Muscle layer of duodenum (tissue), 2 donors: ENCODE results near the gene TRAF3IP1.

ENCODE experiments used
- H3K27ac ChIP-seq: one replicate; pipeline ENCODE4 v1.7.0; 2013; ENCODE audit warnings: mild to moderate bottlenecking, low read length
- H3K27me3 ChIP-seq: one replicate; pipeline ENCODE4 v1.7.0; 2013; ENCODE audit warnings: low read depth, mild to moderate bottlenecking, control low read depth, low read length
- H3K36me3 ChIP-seq, 2 donors: one replicate each; pipeline ENCODE4 v1.7.0; 2013; ENCODE audit warnings: low read length in 2 of 2, control low read depth in 1 of 2, mild to moderate bottlenecking in 1 of 2; ENCODE audit not compliant: insufficient read depth in 2 of 2, control insufficient read depth in 1 of 2
- H3K4me1 ChIP-seq, 2 donors: one replicate each; pipeline ENCODE4 v1.7.0; 2013; ENCODE audit warnings: low read length in 2 of 2, mild to moderate bottlenecking in 2 of 2, control low read depth in 1 of 2, moderate library complexity in 1 of 2; ENCODE audit not compliant: insufficient read depth in 2 of 2, control insufficient read depth in 1 of 2
- H3K4me3 ChIP-seq, 2 donors: one replicate each; pipeline ENCODE4 v1.7.0; 2013; ENCODE audit warnings: low read length in 2 of 2, low read depth in 1 of 2, mild to moderate bottlenecking in 1 of 2
- H3K9me3 ChIP-seq, 2 donors: one replicate each; pipeline ENCODE4 v1.7.0; 2013; ENCODE audit warnings: low read length in 2 of 2, control low read depth in 1 of 2, mild to moderate bottlenecking in 1 of 2; ENCODE audit not compliant: control insufficient read depth in 1 of 2
- donor health status: healthy.

TRAF3IP1 gene

DNA sequence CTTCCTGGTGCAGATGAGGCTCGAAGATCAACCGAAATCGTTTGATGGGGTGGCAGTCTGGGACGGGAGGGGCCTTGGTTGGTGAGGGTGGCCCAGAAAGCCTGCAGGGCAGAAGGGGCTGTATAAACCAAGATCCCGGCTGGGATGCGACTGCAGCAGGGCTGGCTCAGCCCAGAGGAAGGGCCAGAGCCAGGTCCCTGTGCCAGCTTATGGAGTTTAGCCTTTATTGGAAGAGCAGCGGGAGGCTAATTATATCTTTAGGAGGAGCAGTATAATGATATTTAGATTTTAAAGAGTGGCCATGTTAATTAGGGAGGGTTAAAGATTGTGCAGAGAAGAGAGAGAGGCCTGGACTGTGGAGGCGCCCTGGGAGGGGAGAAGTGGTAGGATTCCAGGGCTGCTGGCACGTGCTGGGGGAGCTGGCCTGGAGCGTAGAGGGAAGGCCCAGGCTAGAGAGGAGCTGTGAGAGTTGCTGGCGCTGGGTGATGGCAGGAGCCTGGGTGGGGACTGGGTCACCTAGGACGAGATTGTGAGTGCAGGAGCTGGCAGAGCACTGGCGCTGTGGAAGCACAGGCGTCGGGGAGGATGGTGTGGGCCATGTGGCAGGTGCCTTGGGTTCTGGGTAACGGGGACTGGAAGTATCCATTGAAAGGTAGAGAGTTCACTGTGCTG lies 25.1 kb downstream of the TRAF3IP1 start:
- no peaks in the 10 kb centered on the region for H3K27me3 ChIP-seq
- no peak overlapping the region for H3K4me3 ChIP-seq
- peaks cover 12 to 33% of the 10 kb centered on the region in 2 donors for H3K36me3 ChIP-seq
- H3K27ac ChIP-seq = no peak overlapping the region
- no peaks in the 10 kb centered on the region for H3K4me1 ChIP-seq
- no peaks in the 10 kb centered on the region for H3K9me3 ChIP-seq

DNA sequence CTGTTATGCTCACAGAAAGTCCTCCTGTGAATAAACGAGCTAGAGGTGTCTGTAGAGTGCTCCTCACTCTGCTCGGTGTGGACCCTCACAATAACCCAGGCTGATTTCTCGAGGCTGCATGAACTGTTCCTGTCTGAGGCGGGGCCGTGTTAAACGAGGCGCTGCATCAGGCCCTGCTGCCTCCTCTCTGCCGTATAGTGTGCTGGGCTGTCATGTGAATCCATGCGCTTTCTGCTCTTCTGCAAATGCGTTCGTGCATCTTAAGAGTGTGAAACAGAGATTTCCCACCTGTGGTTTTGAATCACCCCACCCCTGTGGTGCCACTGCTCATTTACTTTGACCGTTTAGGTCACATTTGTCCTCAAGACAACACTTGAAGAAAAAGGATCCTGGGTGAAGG lies 26.2 kb downstream of the TRAF3IP1 start:
- Histone ChIP-seq H3K27ac (no peak overlapping the region), H3K9me3 (no peaks in the 10 kb centered on the region), H3K4me3 (no peak overlapping the region), H3K27me3 (no peaks in the 10 kb centered on the region), H3K4me1 (no peaks in the 10 kb centered on the region), H3K36me3 (peaks cover 12 to 35% of the 10 kb centered on the region in 2 donors)

DNA sequence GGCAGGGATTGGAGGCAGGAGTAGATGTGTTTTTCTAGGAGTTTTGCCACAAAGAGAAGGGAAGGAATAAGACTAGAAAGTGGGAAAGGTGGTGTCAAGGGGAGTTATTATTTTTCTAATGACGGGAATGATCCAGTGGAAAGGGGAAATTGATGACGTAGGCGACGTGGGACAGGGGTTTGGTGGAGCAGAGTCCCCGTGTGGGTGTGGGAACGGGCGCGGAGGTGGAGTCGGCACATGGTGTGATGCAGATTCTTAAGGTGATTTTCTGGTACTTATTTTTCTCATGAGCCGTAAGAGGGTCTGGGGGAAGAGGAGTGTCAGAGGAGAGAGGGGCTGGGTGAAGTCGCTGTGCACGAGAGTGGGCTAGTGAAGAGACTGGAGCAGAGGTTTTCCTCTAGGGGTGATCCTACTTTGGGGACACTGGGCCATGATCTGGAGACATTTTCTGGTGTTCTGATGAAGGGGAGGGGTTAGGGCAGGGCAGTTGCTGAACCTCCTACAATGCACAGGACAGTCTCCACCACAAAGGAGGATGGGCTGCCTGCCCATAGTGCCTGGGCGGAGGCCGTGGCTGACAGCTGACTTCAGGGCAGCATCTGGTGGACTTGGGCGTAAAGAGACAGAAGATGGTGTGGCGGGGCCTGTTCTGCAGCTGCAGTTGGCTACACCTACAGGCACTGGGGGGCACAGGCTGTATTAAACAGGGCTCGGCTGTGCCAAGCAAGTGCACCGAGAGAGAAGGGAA lies 30.0 kb downstream of the TRAF3IP1 start:
- no peaks in the 10 kb centered on the region for H3K27me3 ChIP-seq
- no peaks in the 10 kb centered on the region for H3K4me1 ChIP-seq
- H3K36me3 ChIP-seq = peaks cover 25 to 57% of the 10 kb centered on the region in 2 donors
- no peak overlapping the region for H3K4me3 ChIP-seq
- H3K9me3 ChIP-seq = no peaks in the 10 kb centered on the region
- H3K27ac ChIP-seq = no peak overlapping the region

DNA sequence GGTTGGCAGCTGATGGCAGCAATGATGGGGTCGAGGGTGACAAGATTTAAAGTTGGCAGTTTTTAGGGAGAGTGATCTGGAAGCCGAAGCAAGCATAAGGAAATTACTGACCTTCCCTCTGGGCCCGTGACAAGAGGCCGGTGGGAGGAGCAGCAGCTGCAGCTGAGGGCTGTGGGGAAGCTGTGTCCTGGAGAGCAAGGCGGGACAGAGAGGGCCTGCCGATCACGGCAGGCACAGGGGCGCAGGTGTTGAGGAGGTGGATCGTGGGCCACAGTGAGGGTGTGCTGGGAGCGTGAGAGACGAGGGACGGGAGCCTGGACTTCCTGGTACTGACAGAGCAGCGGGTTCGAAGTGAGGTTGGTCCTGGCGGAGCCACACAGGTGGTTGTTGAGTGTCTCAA lies 31.0 kb downstream of the TRAF3IP1 start:
- Histone ChIP-seq H3K27ac (no peak overlapping the region), H3K9me3 (no peaks in the 10 kb centered on the region), H3K4me3 (no peak overlapping the region), H3K36me3 (peaks cover 29 to 57% of the 10 kb centered on the region in 2 donors), H3K27me3 (no peaks in the 10 kb centered on the region), H3K4me1 (no peaks in the 10 kb centered on the region)

DNA sequence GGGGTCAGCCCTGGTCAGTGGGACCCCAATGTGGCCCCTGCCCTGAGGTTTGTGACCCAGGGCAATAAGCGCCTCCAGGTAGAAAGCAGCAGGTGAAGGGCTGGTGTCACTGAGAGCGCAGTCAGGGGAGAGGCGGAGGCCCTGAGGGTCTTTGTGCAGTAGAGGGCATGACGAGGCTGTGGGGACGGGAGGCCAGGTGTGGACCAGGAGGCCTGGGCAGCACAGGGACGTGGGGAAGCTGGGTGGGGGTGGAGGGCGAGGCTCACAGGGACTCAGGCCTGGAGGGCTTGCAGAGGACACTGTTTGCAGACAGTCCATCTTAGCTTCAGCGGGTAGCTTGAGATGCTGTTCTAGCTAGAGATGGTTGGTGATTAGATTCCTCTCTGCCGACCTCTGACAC lies 32.0 kb downstream of the TRAF3IP1 start:
- no peaks in the 10 kb centered on the region for H3K4me1 ChIP-seq
- H3K9me3 ChIP-seq = no peaks in the 10 kb centered on the region
- H3K4me3 ChIP-seq = no peak overlapping the region
- H3K27me3 ChIP-seq = no peaks in the 10 kb centered on the region
- no peak overlapping the region for H3K27ac ChIP-seq
- H3K36me3 ChIP-seq = peaks cover 29 to 55% of the 10 kb centered on the region in 2 donors

DNA sequence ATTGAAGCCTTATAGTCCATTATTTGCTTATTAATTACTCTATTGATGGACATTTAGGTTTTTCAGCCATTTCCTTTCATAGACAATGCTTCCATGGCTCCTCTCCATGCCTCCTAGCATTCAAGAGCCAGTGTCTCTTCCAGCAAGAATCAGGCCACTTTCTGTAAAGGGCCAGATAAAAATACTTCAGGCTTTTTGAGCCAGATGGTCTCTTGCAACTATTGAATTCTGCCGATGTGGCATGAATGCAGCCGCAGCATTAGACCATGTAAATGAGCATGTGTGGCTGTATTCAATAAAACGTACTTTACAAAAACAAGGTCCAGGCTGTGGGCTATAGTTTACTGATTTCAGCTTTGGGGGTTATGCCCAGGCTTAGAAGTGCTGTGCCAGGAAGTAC lies 38.5 kb downstream of the TRAF3IP1 start:
- Histone ChIP-seq H3K4me3 (no peak overlapping the region), H3K27ac (no peak overlapping the region), H3K27me3 (no peaks in the 10 kb centered on the region), H3K4me1 (peaks cover 0 to 5% of the 10 kb centered on the region in 2 donors), H3K9me3 (no peaks in the 10 kb centered on the region), H3K36me3 (peaks cover 18 to 40% of the 10 kb centered on the region in 2 donors)

DNA sequence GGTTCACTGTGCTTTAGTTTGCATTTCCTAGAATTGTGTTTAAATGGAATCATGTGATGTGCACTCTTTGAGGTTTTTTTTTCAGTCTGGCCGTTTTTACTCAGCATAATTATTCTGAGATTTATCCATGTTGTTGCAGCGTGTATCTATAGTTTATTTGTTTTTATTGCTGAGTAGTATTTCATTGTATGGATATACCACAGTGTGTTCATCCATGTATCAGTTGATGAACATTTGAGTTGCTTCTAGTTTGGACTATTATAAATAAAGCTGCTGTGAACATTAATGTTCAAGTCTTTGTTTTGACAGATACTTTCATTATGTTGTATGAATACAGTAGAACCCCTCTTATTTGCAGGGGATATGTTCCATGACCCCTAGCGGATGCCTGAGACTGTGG lies 39.1 kb downstream of the TRAF3IP1 start:
- no peaks in the 10 kb centered on the region for H3K27me3 ChIP-seq
- no peak overlapping the region for H3K4me3 ChIP-seq
- no peak overlapping the region for H3K27ac ChIP-seq
- H3K9me3 ChIP-seq = no peaks in the 10 kb centered on the region
- peaks cover 18 to 35% of the 10 kb centered on the region in 2 donors for H3K36me3 ChIP-seq
- peaks cover 0 to 5% of the 10 kb centered on the region in 2 donors for H3K4me1 ChIP-seq

DNA sequence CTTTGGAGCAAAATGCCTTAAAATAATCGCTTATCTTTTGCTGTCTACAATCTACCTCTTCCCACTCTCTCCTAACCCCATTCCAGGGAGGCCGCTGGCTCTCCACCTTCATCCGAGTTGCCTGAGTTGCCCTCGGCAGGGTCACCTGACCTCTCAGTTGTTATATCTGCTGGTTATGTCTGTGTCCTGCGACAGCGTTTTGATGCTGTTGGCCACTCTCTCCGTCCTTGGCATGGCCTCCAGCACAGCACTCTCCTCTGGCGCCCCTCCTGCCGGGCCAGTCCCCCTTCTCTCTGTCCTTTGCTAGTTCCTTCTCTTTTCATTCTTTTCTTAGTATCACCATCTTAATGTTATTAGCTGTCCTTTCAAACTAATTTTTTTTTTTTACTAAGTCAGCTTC lies 41.6 kb downstream of the TRAF3IP1 start:
- Histone ChIP-seq H3K4me3 (no peak overlapping the region), H3K27me3 (no peaks in the 10 kb centered on the region), H3K4me1 (peaks cover 0 to 5% of the 10 kb centered on the region in 2 donors), H3K36me3 (peaks cover 8 to 19% of the 10 kb centered on the region in 2 donors), H3K27ac (no peak overlapping the region), H3K9me3 (no peaks in the 10 kb centered on the region)

DNA sequence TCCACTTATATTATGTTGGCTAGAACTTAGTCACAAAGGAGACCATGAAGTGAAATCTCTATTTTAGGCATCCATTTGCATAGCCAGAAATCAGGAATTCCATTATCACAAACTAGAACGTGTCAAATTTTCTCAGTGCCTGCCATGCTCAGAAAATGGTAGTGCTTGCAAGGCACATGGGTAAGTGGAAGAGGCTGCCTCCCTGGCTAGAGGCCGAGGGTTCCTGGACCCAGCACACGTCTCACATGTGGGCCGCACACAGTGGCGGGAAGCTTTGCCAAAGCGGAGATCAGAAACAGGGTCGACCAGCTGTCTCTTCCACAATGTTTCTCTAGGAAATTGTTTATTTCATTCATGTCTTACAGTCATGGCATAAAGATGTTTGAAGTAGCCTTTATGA lies 42.3 kb downstream of the TRAF3IP1 start:
- Histone ChIP-seq H3K27me3 (no peaks in the 10 kb centered on the region), H3K9me3 (no peaks in the 10 kb centered on the region), H3K36me3 (peaks cover 8 to 19% of the 10 kb centered on the region in 2 donors), H3K4me3 (no peak overlapping the region), H3K4me1 (peaks cover 0 to 2% of the 10 kb centered on the region in 2 donors), H3K27ac (no peak overlapping the region)

DNA sequence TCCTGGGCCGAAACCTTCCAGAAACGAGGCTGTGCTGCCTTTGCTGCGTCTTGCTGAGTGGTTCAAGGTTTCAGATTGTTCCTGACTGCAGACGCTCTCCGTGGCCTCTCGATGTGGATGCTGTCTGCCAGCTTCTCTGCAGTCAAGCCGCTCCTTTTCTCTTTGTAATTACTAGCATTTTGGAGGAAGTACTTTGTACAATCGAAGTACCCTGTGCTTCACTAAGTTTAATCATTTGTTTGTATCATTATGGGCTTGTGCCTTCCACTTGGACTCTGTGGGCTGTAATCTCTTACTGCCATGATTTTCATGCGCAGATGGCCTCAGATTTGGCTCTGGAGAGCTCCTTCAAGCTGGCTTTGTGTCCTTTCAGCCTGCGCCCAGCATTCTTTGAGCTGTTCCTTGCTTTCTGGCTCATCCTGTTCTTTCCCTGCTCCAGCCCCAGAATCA lies 49.3 kb downstream of the TRAF3IP1 start:
- Histone ChIP-seq H3K4me1 (no peaks in the 10 kb centered on the region), H3K36me3 (no peaks in the 10 kb centered on the region), H3K9me3 (no peaks in the 10 kb centered on the region), H3K27me3 (no peaks in the 10 kb centered on the region), H3K4me3 (no peak overlapping the region), H3K27ac (no peak overlapping the region)

DNA sequence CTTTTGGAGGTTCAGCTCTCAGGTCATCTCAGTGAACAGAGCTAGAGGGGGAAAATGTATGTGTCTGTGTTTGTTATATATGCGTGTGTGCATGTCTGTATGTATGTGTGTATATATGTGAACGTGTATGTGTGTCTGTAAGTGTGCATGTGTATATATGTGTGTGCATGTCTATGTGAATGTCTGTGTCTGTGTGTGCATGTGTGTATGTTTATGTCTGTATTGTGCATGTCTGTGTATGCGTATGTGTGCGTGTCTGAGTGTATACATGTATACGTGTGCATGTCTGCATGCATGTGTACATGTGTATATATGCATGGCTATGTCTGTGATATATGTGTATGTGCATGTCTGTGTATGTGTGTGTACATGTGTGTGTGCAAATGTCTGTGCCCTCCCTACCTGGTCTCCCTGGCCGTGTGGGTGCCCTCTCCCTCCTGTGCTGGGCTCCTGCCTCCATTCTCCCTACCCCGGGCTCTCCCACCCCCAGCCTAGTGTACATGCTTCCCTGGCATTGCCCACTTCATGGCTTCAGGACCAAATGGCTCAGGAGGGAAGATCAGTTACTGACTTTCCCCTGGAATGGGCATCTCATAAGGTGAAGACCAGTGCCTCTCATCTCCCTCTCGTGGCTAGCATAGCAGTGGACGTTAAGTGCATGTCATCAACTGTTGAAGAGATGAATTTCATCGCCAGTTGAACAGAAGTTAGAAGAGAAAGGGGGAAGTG lies 49.9 kb downstream of the TRAF3IP1 start:
- no peaks in the 10 kb centered on the region for H3K9me3 ChIP-seq

More for the DNA sequence above, 49.9 kb downstream of the TRAF3IP1 start:
- Histone ChIP-seq H3K27me3 (no peaks in the 10 kb centered on the region), H3K4me3 (no peak overlapping the region), H3K36me3 (no peaks in the 10 kb centered on the region), H3K4me1 (no peaks in the 10 kb centered on the region), H3K27ac (no peak overlapping the region)
